ENCODE results near the gene PLA2G2D. TPM values are rescaled to one million over a fixed set of nuclear protein-coding genes. Genes with fewer than 3 reads are reported as not detected.

PLA2G2D gene
- total RNA-seq, 1 donor from 2014 or later = not detected

DNA sequence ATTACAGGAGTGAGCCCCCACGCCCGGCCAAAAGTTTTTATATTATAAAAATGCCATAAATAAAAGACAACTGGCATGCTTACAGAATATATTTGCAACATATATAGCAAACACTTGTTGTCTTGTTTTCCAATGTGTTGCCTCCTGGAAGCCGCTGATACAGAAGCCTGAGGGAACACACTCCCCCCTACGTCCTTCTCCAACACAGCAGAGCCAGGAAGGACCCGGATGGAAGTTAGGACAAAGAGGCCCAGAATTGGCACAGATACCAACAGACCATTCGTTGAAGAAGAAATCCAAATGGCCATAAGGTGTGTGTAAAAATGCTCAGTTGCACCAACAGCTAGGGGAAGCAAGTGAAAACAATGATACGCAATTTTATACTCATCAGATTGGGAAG lies 50.6 kb downstream of the PLA2G2D start:
- no peak for DNase-seq (ENCODE audit: low spot score)

DNA sequence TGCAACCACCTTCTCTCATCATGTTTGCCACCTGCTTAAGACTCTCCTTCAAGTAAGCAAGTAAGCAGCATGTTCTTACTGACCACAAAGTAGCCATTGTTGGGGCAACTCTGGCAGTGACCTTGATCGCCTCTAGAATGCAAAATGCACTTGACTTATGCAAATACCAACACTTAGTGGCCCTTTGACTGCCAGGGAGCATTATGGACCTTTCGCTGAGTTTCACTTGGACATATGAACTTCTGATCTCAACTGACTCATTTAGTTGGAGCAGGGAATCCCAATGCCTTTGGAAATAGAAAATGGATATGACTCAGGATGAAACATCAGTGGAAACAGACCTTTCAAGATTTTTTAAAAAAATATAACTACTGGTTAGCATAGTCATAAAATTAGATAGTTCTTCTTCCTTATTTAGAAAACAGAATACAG lies 55.5 kb downstream of the PLA2G2D start:
- DNase-seq (ENCODE audit: low spot score) = no peak

Other genes with a start within 250 kb of the PLA2G2D start
- gene OTUD3, start 237.1 kb downstream of the PLA2G2D start, total RNA-seq = 7.4 TPM
- not detected for gene PLA2G2E, start 195.9 kb downstream of the PLA2G2D start, total RNA-seq
- gene PLA2G2A, start 139.9 kb downstream of the PLA2G2D start, total RNA-seq = 19.0 TPM
- gene PLA2G5, start 49.3 kb downstream of the PLA2G2D start, total RNA-seq = 4.9 TPM
- 0.92 TPM for gene PLA2G2F, start 19.8 kb upstream of the PLA2G2D start, total RNA-seq
- gene UBXN10, start 66.6 kb upstream of the PLA2G2D start, total RNA-seq = 2.3 TPM
- gene PLA2G2C, start 67.0 kb upstream of the PLA2G2D start, total RNA-seq = not detected
- 2.1 TPM for gene VWA5B1, start 171.3 kb upstream of the PLA2G2D start, total RNA-seq

All from mucosa of gallbladder (tissue), 1 donor.